ENCODE results near the gene CXXC1. TPM values are rescaled to one million over a fixed set of nuclear protein-coding genes. Genes with fewer than 3 reads are reported as not detected.

CXXC1 gene
- total and polyA plus RNA-seq, 2 of the 13 experiments (the other 11 are each of a cell fraction or from before 2014, with no cell fraction given), result 32.9 to 39.0 TPM

DNA sequence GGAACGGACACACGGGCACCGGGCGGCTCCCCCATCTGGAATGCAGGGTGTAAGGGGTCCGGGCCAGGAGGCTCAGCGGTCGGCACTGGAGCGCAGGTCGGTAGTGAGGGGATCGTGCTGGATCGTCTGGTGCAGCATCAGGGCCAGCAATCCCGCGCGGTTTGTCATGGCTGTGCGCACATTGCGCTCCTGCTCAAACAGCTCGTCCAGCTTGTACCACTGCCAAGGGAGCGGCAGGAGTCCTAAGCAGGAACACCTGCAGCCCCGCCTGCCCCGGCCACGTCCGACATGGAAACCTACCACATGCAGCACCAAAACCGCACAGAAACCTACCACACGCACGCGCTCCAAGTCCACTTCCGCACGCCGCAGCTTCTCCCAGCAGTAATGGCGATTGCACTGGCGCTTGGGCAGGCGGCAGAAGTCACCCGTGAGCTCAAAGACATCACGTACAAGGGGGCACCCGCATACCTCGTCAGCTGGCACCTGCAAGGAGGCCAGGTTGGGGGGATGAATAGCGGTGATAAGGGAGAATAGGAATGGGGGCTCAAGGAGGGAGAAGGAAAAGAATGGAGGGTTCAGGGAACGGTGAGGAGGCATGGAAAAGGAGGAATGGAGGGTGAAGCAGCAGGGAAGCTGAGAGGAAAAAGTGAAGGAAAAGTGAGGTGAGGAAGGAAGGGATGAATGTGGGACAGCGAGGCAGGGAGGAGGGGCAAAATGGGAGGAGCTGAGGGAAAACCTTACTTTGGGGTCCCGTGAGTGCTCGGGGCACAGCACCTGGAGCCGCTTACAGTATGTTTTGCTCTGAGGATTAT lies 4.8 kb downstream of the CXXC1 start (continued):
- no peak for TF ChIP-seq CCDC6 (CRISPR knock-in tag; IDR thresholded peaks at IDR 0.05)
- no peak for TF ChIP-seq ZFP37 (CRISPR knock-in tag; IDR thresholded peaks at IDR 0.05; ENCODE audit: borderline replicate concordance)
- TF ChIP-seq ZNF703 (CRISPR knock-in tag; IDR thresholded peaks at IDR 0.05; ENCODE audit: borderline replicate concordance), result no peak
- TF ChIP-seq KDM1A (CRISPR knock-in tag; IDR thresholded peaks at IDR 0.05), result no peak

DNA sequence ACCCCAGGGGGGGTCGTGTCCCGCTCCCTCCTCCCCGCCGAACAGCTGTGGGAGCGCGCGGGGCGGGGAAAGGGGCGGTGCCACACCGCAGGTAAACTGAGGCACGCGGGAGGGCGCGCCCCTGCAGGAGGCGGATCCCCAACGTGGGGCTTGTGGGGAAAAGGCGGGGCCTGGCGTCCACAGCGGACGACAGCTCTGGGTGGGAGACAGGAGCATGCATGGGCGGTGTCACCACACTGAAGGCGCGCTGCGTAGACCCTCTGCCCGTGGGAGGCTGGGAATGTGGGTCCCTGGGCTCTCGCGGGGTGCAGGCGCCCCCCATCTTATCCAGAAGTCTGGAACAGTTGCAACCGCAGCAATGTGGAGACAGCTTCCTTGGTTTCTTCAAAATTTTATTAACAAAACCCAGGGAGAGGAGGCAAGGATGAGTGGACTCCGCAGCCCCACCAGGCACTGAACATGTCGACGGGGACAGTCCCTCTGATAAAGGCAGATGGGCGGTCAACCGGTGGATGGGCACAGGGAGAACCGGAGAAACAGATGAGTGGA lies 5.4 kb downstream of the CXXC1 start:
- intact Hi-C loops (cut with micrococcal nuclease; ENCODE audit: unreplicated experiment), result loop anchor here (1.0 kb wide), 1 partner anchor 16 kb away; the partner anchor contains the start of gene CFAP53
- in situ Hi-C loops (cut with HindIII; ENCODE audit: extremely low pct_ligation_motif_present, low pct_unique_long_range_greater_than_20kb), result loop anchor here (10.0 kb wide), 1 partner anchor 143 kb away; no protein-coding TSS in a partner anchor
- BruUV-seq (replicated peaks), result no TSS peak
- no peak for TF ChIP-seq ARNT (IDR thresholded peaks at IDR 0.05)
- TF ChIP-seq RBFOX2 (IDR thresholded peaks at IDR 0.05; ENCODE audit: low read depth, low read length), result peak; percentile 1; the same call in 1 of the 2 replicates
- TF ChIP-seq NFE2 (CRISPR knock-in tag; IDR thresholded peaks at IDR 0.05), result no peak
- TF ChIP-seq JUND (CRISPR knock-in tag; IDR thresholded peaks at IDR 0.05), result no peak
- TF ChIP-seq ZNF230 (CRISPR knock-in tag; IDR thresholded peaks at IDR 0.05), result 0 out of 2 replicates have a peak, but pooled peaks have one; percentile 5
- TF ChIP-seq ZNF775 (CRISPR knock-in tag; IDR thresholded peaks at IDR 0.05; ENCODE audit: borderline replicate concordance), result no peak
- TF ChIP-seq, protein P1, sequence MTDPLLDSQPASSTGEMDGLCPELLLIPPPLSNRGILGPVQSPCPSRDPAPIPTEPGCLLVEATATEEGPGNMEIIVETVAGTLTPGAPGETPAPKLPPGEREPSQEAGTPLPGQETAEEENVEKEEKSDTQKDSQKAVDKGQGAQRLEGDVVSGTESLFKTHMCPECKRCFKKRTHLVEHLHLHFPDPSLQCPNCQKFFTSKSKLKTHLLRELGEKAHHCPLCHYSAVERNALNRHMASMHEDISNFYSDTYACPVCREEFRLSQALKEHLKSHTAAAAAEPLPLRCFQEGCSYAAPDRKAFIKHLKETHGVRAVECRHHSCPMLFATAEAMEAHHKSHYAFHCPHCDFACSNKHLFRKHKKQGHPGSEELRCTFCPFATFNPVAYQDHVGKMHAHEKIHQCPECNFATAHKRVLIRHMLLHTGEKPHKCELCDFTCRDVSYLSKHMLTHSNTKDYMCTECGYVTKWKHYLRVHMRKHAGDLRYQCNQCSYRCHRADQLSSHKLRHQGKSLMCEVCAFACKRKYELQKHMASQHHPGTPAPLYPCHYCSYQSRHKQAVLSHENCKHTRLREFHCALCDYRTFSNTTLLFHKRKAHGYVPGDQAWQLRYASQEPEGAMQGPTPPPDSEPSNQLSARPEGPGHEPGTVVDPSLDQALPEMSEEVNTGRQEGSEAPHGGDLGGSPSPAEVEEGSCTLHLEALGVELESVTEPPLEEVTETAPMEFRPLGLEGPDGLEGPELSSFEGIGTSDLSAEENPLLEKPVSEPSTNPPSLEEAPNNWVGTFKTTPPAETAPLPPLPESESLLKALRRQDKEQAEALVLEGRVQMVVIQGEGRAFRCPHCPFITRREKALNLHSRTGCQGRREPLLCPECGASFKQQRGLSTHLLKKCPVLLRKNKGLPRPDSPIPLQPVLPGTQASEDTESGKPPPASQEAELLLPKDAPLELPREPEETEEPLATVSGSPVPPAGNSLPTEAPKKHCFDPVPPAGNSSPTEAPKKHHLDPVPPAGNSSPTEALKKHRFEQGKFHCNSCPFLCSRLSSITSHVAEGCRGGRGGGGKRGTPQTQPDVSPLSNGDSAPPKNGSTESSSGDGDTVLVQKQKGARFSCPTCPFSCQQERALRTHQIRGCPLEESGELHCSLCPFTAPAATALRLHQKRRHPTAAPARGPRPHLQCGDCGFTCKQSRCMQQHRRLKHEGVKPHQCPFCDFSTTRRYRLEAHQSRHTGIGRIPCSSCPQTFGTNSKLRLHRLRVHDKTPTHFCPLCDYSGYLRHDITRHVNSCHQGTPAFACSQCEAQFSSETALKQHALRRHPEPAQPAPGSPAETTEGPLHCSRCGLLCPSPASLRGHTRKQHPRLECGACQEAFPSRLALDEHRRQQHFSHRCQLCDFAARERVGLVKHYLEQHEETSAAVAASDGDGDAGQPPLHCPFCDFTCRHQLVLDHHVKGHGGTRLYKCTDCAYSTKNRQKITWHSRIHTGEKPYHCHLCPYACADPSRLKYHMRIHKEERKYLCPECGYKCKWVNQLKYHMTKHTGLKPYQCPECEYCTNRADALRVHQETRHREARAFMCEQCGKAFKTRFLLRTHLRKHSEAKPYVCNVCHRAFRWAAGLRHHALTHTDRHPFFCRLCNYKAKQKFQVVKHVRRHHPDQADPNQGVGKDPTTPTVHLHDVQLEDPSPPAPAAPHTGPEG (CRISPR knock-in tag; IDR thresholded peaks at IDR 0.05), result no peak
- TF ChIP-seq, protein P2, sequence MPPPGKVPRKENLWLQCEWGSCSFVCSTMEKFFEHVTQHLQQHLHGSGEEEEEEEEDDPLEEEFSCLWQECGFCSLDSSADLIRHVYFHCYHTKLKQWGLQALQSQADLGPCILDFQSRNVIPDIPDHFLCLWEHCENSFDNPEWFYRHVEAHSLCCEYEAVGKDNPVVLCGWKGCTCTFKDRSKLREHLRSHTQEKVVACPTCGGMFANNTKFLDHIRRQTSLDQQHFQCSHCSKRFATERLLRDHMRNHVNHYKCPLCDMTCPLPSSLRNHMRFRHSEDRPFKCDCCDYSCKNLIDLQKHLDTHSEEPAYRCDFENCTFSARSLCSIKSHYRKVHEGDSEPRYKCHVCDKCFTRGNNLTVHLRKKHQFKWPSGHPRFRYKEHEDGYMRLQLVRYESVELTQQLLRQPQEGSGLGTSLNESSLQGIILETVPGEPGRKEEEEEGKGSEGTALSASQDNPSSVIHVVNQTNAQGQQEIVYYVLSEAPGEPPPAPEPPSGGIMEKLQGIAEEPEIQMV (CRISPR knock-in tag; IDR thresholded peaks at IDR 0.05; ENCODE audit: low read depth), result no peak

More for the DNA sequence above, 5.4 kb downstream of the CXXC1 start:
- Histone ChIP-seq H3K9ac (ENCODE audit: insufficient read depth, low read depth, low read length) (peak overlapping the region; percentile 91), H3K9me3 (ENCODE audit: low read length) (no peaks in the 10 kb centered on the region), H3K27ac (ENCODE audit: extremely low read length, insufficient read depth, low read length) (peak overlapping the region; percentile 70), H4K20me1 (ENCODE audit: insufficient read depth, low read length) (no peaks in the 10 kb centered on the region), H3K27me3 (ENCODE audit: control insufficient read depth in 1 of 2, insufficient read depth in 2 of 2, low read length in 2 of 2) (peaks cover 0 to 3% of the 10 kb centered on the region in 2 experiments; a peak in 1 of 5 replicates), H3K4me1 (ENCODE audit: insufficient read depth, low read length) (peaks cover 33% of the 10 kb centered on the region), H3K4me3 (replicated peaks in 1 of 3; ENCODE audit: insufficient read depth in 1 of 3, low read depth in 2 of 3, low read length in 3 of 3) (peak overlapping the region; percentile 28 to 100 (median 88); a peak in 4 of 6 replicates), H2AFZ (ENCODE audit: low read length) (no peak overlapping the region), H3K36me3 (replicated peaks in 1 of 2; ENCODE audit: control insufficient read depth in 1 of 2, insufficient read depth in 2 of 2, low read length in 2 of 2) (peaks cover 9 to 30% of the 10 kb centered on the region in 2 experiments; a peak in 4 of 5 replicates), H3K4me2 (ENCODE audit: low read depth, low read length) (peak overlapping the region; percentile 92), H3K79me2 (ENCODE audit: insufficient read depth, low read length) (peaks cover 30% of the 10 kb centered on the region)
- FAIRE-seq, result no peak
- WGBS (ENCODE audit: low lambda C conversion rate), result 81% methylated on average over 34 of the region's 35 CpGs
- ATAC-seq, result no peak
- no peak for DNase-seq (ENCODE audit: low spot score)
- ChIA-PET POLR2A (interaction anchor here (1.0 to 1.5 kb wide), 8 partner anchors 10 to 111 kb away, joined by 3 to 15 read pairs (median 6); partner anchors contain the start of genes CFAP53 and SKA1), CTCF (ENCODE audit: low intra/inter-chr PET ratio, low total read pairs) (no interaction called here)
